VCaP (cell line): ENCODE data around the gene ZRANB3.
"Not testable (repeated sequence)": the region's sequence is repeated elsewhere in the genome, so short reads cannot be mapped to it uniquely, and the experiment has no call there.

Source experiments
- H3K27ac ChIP-seq: fragments of 450-650 bp; 2 replicates; pipeline ENCODE4 v1.5.1; 2017
- TF ChIP-seq, protein P1 (sequence below): fragments of 450-650 bp; conservative IDR thresholded peaks from 2 replicates; pipeline ENCODE4 v1.5.1; 2017; ENCODE audit warnings: mild to moderate bottlenecking, moderate library complexity

ZRANB3 gene

DNA sequence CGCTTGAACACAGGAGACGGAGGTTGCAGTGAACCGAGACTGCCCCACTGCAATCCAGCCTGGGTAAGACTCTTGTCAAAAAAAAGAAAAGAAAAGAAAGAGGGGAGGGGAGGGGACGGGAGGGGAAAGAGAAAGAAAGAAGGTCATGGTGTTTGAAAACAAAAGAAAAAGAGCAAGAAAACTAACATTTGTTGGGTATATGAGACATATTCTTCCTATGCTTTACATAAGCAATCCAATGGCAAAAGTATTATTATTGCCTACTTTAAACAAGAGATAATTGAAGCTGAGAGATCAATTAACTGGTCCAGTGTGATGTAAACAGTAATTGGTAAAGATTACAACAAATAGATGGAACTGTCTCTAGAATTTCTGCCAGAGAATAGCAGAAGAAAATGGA, 157.3 kb downstream of the ZRANB3 start:
- no peak overlapping the region for H3K27ac ChIP-seq

DNA sequence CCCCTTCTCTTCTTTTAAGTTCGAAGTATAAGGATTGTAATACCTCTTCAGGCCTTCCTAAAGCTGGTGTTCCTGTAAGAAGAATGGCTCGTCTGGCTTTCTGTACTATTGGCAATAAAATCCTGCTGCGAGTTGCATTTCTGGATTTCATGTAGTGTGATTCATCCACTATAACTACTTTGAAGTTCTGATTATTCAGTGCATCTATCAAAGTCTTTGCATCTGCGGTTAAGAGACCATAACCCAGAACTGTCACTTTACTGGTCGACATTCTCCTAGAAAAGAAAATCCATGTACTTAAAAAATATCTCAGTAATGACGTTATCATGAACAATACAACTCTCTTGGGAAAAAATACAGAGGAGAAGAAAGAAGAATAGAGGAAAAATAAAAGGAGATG, 181.1 kb downstream of the ZRANB3 start:
- TF ChIP-seq, protein P1, sequence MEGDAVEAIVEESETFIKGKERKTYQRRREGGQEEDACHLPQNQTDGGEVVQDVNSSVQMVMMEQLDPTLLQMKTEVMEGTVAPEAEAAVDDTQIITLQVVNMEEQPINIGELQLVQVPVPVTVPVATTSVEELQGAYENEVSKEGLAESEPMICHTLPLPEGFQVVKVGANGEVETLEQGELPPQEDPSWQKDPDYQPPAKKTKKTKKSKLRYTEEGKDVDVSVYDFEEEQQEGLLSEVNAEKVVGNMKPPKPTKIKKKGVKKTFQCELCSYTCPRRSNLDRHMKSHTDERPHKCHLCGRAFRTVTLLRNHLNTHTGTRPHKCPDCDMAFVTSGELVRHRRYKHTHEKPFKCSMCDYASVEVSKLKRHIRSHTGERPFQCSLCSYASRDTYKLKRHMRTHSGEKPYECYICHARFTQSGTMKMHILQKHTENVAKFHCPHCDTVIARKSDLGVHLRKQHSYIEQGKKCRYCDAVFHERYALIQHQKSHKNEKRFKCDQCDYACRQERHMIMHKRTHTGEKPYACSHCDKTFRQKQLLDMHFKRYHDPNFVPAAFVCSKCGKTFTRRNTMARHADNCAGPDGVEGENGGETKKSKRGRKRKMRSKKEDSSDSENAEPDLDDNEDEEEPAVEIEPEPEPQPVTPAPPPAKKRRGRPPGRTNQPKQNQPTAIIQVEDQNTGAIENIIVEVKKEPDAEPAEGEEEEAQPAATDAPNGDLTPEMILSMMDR, result no peak
- no peak overlapping the region for H3K27ac ChIP-seq

More for the DNA sequence above, 157.3 kb downstream of the ZRANB3 start:
- TF ChIP-seq, protein P1, result no peak

DNA sequence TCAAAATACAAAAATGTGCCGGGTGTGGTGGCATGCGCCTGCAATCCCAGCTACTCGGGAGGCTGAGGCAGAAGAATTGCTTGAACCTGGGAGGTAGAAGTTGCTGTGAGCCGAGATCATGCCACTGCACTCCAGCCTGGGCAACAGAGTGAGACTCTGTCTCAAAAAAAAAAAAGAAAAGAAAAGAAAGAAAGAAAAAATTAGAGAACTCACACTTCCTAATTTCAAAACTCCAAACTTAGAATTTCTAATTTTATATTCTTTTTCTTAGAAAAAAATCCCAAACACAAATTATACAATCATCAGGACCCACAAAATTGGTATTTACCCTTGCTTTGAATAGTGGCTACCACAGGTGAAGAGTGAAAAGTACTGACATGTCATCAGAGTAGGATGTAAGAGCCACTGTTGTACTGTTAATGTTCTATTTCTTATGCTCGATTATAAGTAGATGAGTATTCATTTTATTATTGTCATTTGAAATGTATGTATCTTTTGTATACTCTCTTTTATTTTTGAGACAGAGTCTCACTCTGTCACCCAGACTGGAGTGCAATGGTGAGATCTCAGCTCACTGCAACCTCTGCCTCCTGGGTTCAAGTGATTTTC, 182.8 kb downstream of the ZRANB3 start:
- not testable (repeated sequence) for H3K27ac ChIP-seq

DNA sequence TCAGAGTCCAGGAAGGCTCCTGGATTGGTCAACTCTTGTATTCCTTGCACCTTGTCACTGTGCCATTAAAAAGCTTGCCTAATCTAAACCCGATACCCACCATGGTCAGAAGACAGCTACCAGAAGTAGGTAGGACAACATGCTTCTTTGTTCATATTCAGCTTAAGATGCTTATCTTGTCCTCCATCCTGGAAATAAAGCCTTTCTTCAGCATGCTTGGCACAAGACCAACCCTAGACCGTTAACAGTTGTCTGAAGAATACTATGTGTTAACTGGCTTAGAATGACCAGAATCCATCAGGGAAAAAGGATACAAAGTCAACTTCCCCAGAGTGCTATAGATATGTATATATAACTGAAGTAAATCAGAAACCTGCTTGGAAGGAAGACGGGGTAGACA, 193.9 kb downstream of the ZRANB3 start:
- H3K27ac ChIP-seq, result no peak overlapping the region
- TF ChIP-seq, protein P1, result no peak

DNA sequence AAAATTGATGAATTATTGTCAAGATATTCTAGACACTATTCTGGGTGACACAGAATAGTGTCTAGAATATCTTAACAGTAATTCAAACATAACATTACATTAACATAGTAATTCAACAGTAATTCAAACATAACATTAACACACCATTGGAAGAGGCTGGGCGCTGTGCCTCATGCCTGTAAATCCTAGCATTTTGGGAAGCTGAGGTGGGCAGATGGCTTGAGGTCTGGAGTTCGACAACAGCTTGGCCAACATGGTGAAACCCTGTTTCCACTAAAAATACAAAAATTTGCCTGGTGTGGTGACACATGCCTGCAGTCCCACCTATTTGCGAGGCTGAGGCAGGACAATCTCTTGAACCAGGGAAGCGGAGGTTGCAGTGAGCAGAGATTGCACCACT, 195.8 kb downstream of the ZRANB3 start:
- H3K27ac ChIP-seq, result no peak overlapping the region
- TF ChIP-seq, protein P1, result no peak

DNA sequence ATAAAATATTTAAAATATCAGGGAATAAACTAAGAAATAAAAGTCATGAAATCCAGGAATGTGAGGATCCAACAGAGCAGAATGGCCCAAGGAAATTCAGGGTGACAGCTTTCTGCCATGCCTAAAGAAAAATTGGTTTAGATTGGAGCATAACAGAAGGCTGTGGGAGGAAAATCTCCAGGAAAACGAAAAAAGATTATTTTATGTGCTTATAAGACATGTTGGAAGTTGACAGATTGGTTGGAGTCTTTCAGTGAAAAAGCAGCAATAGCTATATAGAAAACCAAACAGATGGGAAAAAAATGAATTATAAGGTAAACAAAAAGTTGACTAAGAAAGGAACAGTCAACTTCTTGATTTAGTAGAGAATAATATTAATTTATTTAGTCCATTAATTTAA, 203.9 kb downstream of the ZRANB3 start:
- H3K27ac ChIP-seq, result no peak overlapping the region
- TF ChIP-seq, protein P1, result no peak

DNA sequence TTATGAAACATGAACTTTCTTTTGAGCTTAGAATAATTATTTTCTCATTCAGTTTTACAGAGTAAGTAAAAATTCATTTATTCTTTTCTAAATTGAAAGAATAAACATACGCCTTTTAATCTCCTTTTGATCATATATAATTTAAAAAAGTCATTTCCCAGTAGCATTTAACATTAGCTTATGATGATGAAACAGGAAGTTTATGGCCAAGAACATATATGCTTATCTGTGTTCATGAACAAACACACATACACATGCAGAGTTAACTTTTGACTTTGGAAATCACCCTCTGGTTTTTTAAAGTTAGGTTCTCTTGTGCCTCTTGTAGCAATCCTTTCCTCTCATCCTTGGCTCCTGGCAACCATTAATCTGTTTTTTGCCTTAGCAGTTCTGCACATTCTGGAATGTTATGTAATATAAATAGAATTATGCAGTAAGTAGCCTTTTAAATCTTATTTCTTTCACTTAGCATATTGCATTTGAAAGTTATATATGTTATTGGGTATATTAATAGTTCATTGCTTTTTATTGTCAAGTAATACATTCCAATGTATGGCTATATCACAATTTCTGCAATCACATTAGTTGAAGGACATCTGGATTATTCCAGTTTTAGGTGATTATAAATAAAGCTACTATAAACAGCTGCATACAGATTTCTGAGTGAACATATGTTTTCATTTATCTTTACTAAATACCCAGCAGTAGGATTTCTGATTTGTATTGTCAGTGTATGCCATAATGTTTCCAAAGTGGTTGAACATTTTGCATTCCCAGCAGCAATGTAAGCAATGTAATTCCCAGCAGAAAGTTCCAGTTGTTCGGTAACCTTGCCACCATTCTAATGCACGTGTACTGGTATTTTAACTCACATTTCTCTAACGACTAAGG, 210.3 kb downstream of the ZRANB3 start:
- TF ChIP-seq, protein P1, result no peak
- no peak overlapping the region for H3K27ac ChIP-seq

DNA sequence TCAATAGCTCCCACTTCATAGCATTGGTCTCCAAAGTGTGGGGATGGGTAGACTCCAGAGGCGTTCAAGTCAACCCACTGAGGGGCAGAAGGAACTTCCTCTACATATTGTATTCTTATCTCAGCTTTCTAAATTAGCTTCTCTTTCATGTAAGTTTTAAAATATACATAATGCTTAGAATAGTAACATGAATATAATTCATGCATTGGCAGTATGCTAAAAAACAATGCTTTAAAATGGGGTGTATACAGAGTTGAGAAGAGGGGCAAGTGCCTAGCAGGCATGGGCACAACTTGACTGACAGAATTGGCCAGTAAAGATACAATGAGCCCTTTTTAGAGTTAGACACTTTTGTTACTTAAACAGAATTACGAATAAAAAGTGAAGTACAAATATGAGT, 212.2 kb downstream of the ZRANB3 start:
- H3K27ac ChIP-seq, result no peak overlapping the region
- TF ChIP-seq, protein P1, result no peak
